K562 (cell line): ENCODE data around the gene PSMC4. TPM values are rescaled to one million over a fixed set of nuclear protein-coding genes. Genes with fewer than 3 reads are reported as not detected.

Experiments
- ATAC-seq: fragments of 200-7000 bp; cut with Tn5 transposase; 3 replicates; pipeline ENCODE4 v1.9.1; 2020; ENCODE audit warnings: moderate library complexity
- BruUV-seq: library from RNA; stranded (reverse); fragments of 400-500 nt; replicated peaks from 2 replicates; lab custom pipeline; 2021; lab: Mats Ljungman, UMichigan
- CTCF ChIA-PET: fragments of 300-600 bp; formaldehyde crosslinking; extraction: SDS; loops from one replicate; lab custom pipeline; 2021; ENCODE audit warnings: low intra/inter-chr PET ratio; lab: Yijun Ruan, JAX
- POLR2A ChIA-PET: fragments of 300-600, 350-650 bp; sonication (Branson Sonifier 250); formaldehyde crosslinking; extraction: SDS; loops from one replicate; lab custom pipeline; 2021; ENCODE audit warnings: antibody characterized with exemption, inconsistent platforms; lab: Yijun Ruan, JAX
- DNase-seq, 4 experiments: peaks; one replicate each; pipeline versions ENCODE4 v3.0.0 to v3.0.0-alpha.2; 2011 to 2018; ENCODE audit warnings: low spot score in 3 of 4, mixed read lengths in 3 of 4; ENCODE audit errors: extremely low read depth in 1 of 4
- FAIRE-seq: peaks from 2 replicates; lab custom pipeline; 2011; peaks lifted over from hg19 to GRCh38; lab: Jason Lieb, UNC
- H2AFZ ChIP-seq: 2 replicates; pipeline ENCODE4 v1.6.0; 2011; ENCODE audit warnings: low read depth, low read length, control low read depth, inconsistent platforms
- H3K27ac ChIP-seq: fragments of 200-600 bp; 3 replicates; pipeline ENCODE4 v1.8.0; 2011; ENCODE audit warnings: low read depth, mild to moderate bottlenecking, control low read depth, inconsistent platforms, low read length, moderate library complexity, mixed read lengths; ENCODE audit errors: extremely low read depth
- H3K27me3 ChIP-seq, 2 experiments: fragments of 300-600 bp in 1 of 2; 2 replicates in 1 of 2; 3 replicates in 1 of 2; pipeline versions ENCODE4 v1.6.0 to v1.8.0; 2011; ENCODE audit warnings: inconsistent platforms in 2 of 2, low read length in 2 of 2, mild to moderate bottlenecking in 1 of 2, mixed read lengths in 1 of 2, moderate library complexity in 1 of 2; ENCODE audit not compliant: control insufficient read depth in 2 of 2, insufficient read depth in 2 of 2
- H3K36me3 ChIP-seq: fragments of 300-600 bp; 3 replicates; pipeline ENCODE4 v1.8.0; 2011; ENCODE audit warnings: mild to moderate bottlenecking, low read length, inconsistent platforms; ENCODE audit not compliant: control insufficient read depth, insufficient read depth
- H3K4me1 ChIP-seq, 2 experiments: fragments of 200-600 bp in 1 of 2; replicated peaks in 1 of 2; 2 replicates in 1 of 2; 3 replicates in 1 of 2; pipeline versions ENCODE4 v1.5.1 to v1.8.0; 2011; ENCODE audit warnings: inconsistent platforms in 2 of 2, low read length in 2 of 2, mild to moderate bottlenecking in 1 of 2, mixed read lengths in 1 of 2, moderate library complexity in 1 of 2; ENCODE audit not compliant: control insufficient read depth in 2 of 2, insufficient read depth in 2 of 2
- H3K4me2 ChIP-seq: 2 replicates; pipeline ENCODE4 v1.6.1; 2011; ENCODE audit warnings: low read length, control low read depth, inconsistent platforms, mixed read lengths; ENCODE audit not compliant: insufficient read depth
- H3K4me3 ChIP-seq: fragments of 200-600 bp; sonication (generic), shearing (Covaris generic); 2 replicates; pipeline ENCODE4 v1.5.1; 2016; ENCODE audit warnings: control low read depth, inconsistent platforms
- H3K79me2 ChIP-seq: fragments of 200-600 bp; 3 replicates; pipeline ENCODE4 v1.8.0; 2011; ENCODE audit warnings: low read length, inconsistent platforms; ENCODE audit not compliant: control insufficient read depth, insufficient read depth
- H3K9ac ChIP-seq, 2 experiments: 2 replicates each; pipeline versions ENCODE4 v1.6.0 to v1.6.1; 2011; ENCODE audit warnings: low read depth in 2 of 2, low read length in 2 of 2, control low read depth in 1 of 2, inconsistent platforms in 1 of 2, mild to moderate bottlenecking in 1 of 2, mixed read lengths in 1 of 2; ENCODE audit not compliant: insufficient read depth in 1 of 2
- H3K9me1 ChIP-seq: one replicate; pipeline ENCODE4 v1.6.0; 2011; ENCODE audit warnings: inconsistent platforms, mild to moderate bottlenecking, low read length, moderate library complexity; ENCODE audit not compliant: control insufficient read depth, insufficient read depth
- H3K9me3 ChIP-seq: replicated peaks from 2 replicates; pipeline ENCODE4 v1.5.1; 2011; ENCODE audit warnings: low read depth, low read length, inconsistent platforms; ENCODE audit not compliant: control insufficient read depth, insufficient read depth
- H4K20me1 ChIP-seq: replicated peaks from 2 replicates; pipeline ENCODE4 v1.6.1; 2011; ENCODE audit warnings: low read length, inconsistent platforms, mixed read lengths; ENCODE audit not compliant: control insufficient read depth, insufficient read depth
- ARID3A ChIP-seq: IDR thresholded peaks from 2 replicates; pipeline ENCODE4 v1.6.1; 2012; ENCODE audit warnings: low read depth, low read length, improper control_type of control experiment, borderline replicate concordance
- CBFB ChIP-seq: sonication (generic); formaldehyde crosslinking; IDR thresholded peaks from 2 replicates; pipeline ENCODE4 v1.4.0; 2020; ENCODE audit warnings: mild to moderate bottlenecking, missing genetic modification reagents
- E4F1 ChIP-seq: fragments of 250-450 bp; sonication (Bioruptor Pico); IDR thresholded peaks from 2 replicates; pipeline ENCODE4 v1.5.0; 2021; ENCODE audit warnings: mild to moderate bottlenecking, borderline replicate concordance
- HNRNPUL1 ChIP-seq: fragments of 200-400 bp; formaldehyde crosslinking; IDR thresholded peaks from 2 replicates; pipeline ENCODE4 v1.6.1; 2017; ENCODE audit warnings: low read length
- MCM2 ChIP-seq: fragments of 450-650 bp; IDR thresholded peaks from 2 replicates; pipeline ENCODE4 v1.6.1; 2017; ENCODE audit warnings: low read depth, mild to moderate bottlenecking
- MYNN ChIP-seq, 2 experiments: sonication (generic); formaldehyde crosslinking in 1 of 2; IDR thresholded peaks; 2 replicates each; pipeline versions ENCODE4 v1.5.0 to v1.6.1; 2016 to 2020; ENCODE audit warnings: antibody characterized with exemption in 1 of 2, missing genetic modification reagents in 1 of 2
- POLR3A ChIP-seq: IDR thresholded peaks from 2 replicates; pipeline ENCODE4 v1.6.1; 2011; ENCODE audit warnings: borderline replicate concordance, mild to moderate bottlenecking, moderate library complexity; ENCODE audit not compliant: insufficient read length, insufficient read depth; ENCODE audit errors: extremely low read depth
- TAF9B ChIP-seq: fragments of 450-650 bp; IDR thresholded peaks from 2 replicates; pipeline ENCODE4 v1.6.1; 2018; ENCODE audit warnings: mild to moderate bottlenecking; ENCODE audit not compliant: partially characterized antibody
- TARDBP ChIP-seq: fragments of 450-650 bp; IDR thresholded peaks from 2 replicates; pipeline ENCODE4 v1.6.1; 2016
- TEAD4 ChIP-seq, 2 experiments: sonication (generic) in 1 of 2; formaldehyde crosslinking in 1 of 2; IDR thresholded peaks; 2 replicates each; pipeline versions ENCODE4 v1.6.1 to v1.8.0; 2012 to 2022; ENCODE audit warnings: borderline replicate concordance in 1 of 2, inconsistent platforms in 1 of 2, low read length in 1 of 2, mild to moderate bottlenecking in 1 of 2, missing genetic modification reagents in 1 of 2
- TSC22D4 ChIP-seq: fragments of 450-650 bp; IDR thresholded peaks from 2 replicates; pipeline ENCODE4 v1.6.1; 2016; ENCODE audit warnings: missing genetic modification characterization, missing biosample characterization, control low read depth
- ZNF124 ChIP-seq: sonication (generic); formaldehyde crosslinking; IDR thresholded peaks from 2 replicates; pipeline ENCODE4 v1.8.1; 2022; ENCODE audit warnings: missing genetic modification reagents
- ZNF143 ChIP-seq: sonication (generic); formaldehyde crosslinking; IDR thresholded peaks from 2 replicates; pipeline ENCODE4 v1.9.0; 2022; ENCODE audit warnings: mild to moderate bottlenecking, missing genetic modification reagents
- ZNF184 ChIP-seq: sonication (generic); formaldehyde crosslinking; IDR thresholded peaks from 2 replicates; pipeline ENCODE4 v1.5.0; 2020; ENCODE audit warnings: missing genetic modification reagents
- ZNF277 ChIP-seq: fragments of 250-450 bp; sonication (Bioruptor Pico); IDR thresholded peaks from 2 replicates; pipeline ENCODE4 v1.8.0; 2022; ENCODE audit warnings: inconsistent platforms, mild to moderate bottlenecking, moderate library complexity, borderline replicate concordance
- ZNF282 ChIP-seq: sonication (generic); formaldehyde crosslinking; IDR thresholded peaks from 2 replicates; pipeline ENCODE4 v1.8.1; 2023; ENCODE audit warnings: missing genetic modification reagents
- ZNF77 ChIP-seq: fragments of 250-450 bp; sonication (Bioruptor Pico); IDR thresholded peaks from 2 replicates; pipeline ENCODE4 v1.5.0; 2020
- WGBS: fragments of 100-300 bp; shearing (Covaris generic); methylation state at CpG from one replicate; pipeline ENCODE4 v1.1.6; 2016; ENCODE audit warnings: low coverage, mixed read lengths; ENCODE audit not compliant: insufficient coverage; ENCODE audit errors: missing lambda C conversion rate; 5-methylcytosine and 5-hydroxymethylcytosine counted together
- in situ Hi-C: fragments of 300-500 bp; cut with MboI; formaldehyde crosslinking; loops from 4 replicates; pipeline ENCODE4 v1.15.0; 2018; ENCODE audit warnings: inconsistent platforms, mixed read lengths
- intact Hi-C: fragments of 100-400 bp; cut with micrococcal nuclease; formaldehyde crosslinking; loops from 2 replicates; pipeline ENCODE4 v1.14.2; 2022
- polyA plus RNA-seq, 8 experiments: library from polyadenylated mRNA; depleted of rRNA in 4 of 8; stranded (reverse) in 5 of 8; unstranded in 3 of 8; fragments of >200 nt; fragmentation: Nextera tagmentation in 2 of 8; fragmentation: Illumina TruSeq in 1 of 8; extraction: Ambion mirVana in 2 of 8; extraction: Trizol in 1 of 8; gene quantifications; 2 replicates each; pipeline versions ENCODE4 v1.2.1 to v1.2.3, GENCODE V29; 2011 to 2014; ENCODE audit warnings: inconsistent platforms in 1 of 8, missing spikeins in 1 of 8
- total RNA-seq, 7 experiments: library from RNA; depleted of rRNA in 6 of 7; stranded (reverse); fragments of >200 nt in 6 of 7; fragmentation: Illumina TruSeq in 2 of 7; extraction: Trizol in 2 of 7; gene quantifications; 2 replicates each; pipeline versions ENCODE4 v1.2.1 to v1.2.3, GENCODE V29; 2011 to 2021; ENCODE audit warnings: low replicate concordance in 1 of 7

PSMC4 gene
- total and polyA plus RNA-seq, 9 of the 15 experiments (the other 6 are each of a cell fraction or from before 2014, with no cell fraction given): 45.9 to 475 (median 142) TPM

GRCh38 chr19:39967561-39967960 is 3.4 kb upstream of the PSMC4 start:
- FAIRE-seq (no peak), DNase-seq (no peak), ATAC-seq (no peak)
- Histone ChIP-seq H3K4me3 (no peak overlapping the region), H3K4me2 (no peak overlapping the region), H4K20me1 (no peaks in the 10 kb centered on the region), H3K4me1 (peaks cover 15 to 16% of the 10 kb centered on the region in 2 experiments), H3K27me3 (no peaks in the 10 kb centered on the region), H3K36me3 (peaks cover 6% of the 10 kb centered on the region; the same call in 2 of the 3 replicates), H2AFZ (no peak overlapping the region), H3K9ac (no peak overlapping the region), H3K27ac (no peak overlapping the region), H3K79me2 (peaks cover 33% of the 10 kb centered on the region), H3K9me1 (no peaks in the 10 kb centered on the region), H3K9me3 (no peaks in the 10 kb centered on the region)
- in situ Hi-C loops (no loop called here), intact Hi-C loops (no loop called here)
- BruUV-seq: no TSS peak
- CTCF ChIA-PET: no interaction called here
- POLR2A ChIA-PET: no interaction called here
- WGBS: 69% methylated on average over 9 of the region's 9 CpGs
- no peak for TF ChIP-seq ZNF143 (CRISPR knock-in tag)
- TF ChIP-seq TSC22D4 (tag): no peak
- no peak for TF ChIP-seq ZNF184 (CRISPR knock-in tag)
- no peak for TF ChIP-seq TARDBP
- no peak for TF ChIP-seq E4F1 (CRISPR knock-in tag)
- no peak for TF ChIP-seq MYNN (IDR thresholded peaks at IDR 0.05)
- no peak for TF ChIP-seq MYNN (CRISPR knock-in tag; IDR thresholded peaks at IDR 0.05)
- TF ChIP-seq ZNF77 (CRISPR knock-in tag): no peak
- TF ChIP-seq MCM2: no peak
- no peak for TF ChIP-seq ZNF124
- TF ChIP-seq HNRNPUL1: no peak
- TF ChIP-seq ZNF277 (CRISPR knock-in tag): no peak
- TF ChIP-seq CBFB: no peak
- TF ChIP-seq POLR3A: no peak
- TF ChIP-seq TAF9B: no peak
- no peak for TF ChIP-seq TEAD4 (IDR thresholded peaks at IDR 0.05; ENCODE audit: low read length)
- no peak for TF ChIP-seq TEAD4 (CRISPR knock-in tag; IDR thresholded peaks at IDR 0.05; ENCODE audit: borderline replicate concordance)
- no peak for TF ChIP-seq ARID3A
- no peak for TF ChIP-seq ZNF282 (CRISPR knock-in tag)
